Stimulated activated CD4-positive, alpha-beta T cell treated with anti-CD3 and anti-CD28 coated beads, Interleukin-1b, Interleukin-23, amount 100 ng/mL, for 24 hours (primary cell): ENCODE results near the gene SMAD3.
A peak's percentile ranks its signal among the peaks of the same experiment; 100 is the strongest.
"Not testable (repeated sequence)": the region's sequence is repeated elsewhere in the genome, so short reads cannot be mapped to it uniquely, and the experiment has no call there.

Source experiments
- DNase-seq, 4 experiments: peaks; one replicate each; pipeline ENCODE4 v3.0.0-alpha.2; 2020; ENCODE audit warnings: low read depth in 4 of 4, low spot score in 1 of 4

The SMAD3 gene

DNA sequence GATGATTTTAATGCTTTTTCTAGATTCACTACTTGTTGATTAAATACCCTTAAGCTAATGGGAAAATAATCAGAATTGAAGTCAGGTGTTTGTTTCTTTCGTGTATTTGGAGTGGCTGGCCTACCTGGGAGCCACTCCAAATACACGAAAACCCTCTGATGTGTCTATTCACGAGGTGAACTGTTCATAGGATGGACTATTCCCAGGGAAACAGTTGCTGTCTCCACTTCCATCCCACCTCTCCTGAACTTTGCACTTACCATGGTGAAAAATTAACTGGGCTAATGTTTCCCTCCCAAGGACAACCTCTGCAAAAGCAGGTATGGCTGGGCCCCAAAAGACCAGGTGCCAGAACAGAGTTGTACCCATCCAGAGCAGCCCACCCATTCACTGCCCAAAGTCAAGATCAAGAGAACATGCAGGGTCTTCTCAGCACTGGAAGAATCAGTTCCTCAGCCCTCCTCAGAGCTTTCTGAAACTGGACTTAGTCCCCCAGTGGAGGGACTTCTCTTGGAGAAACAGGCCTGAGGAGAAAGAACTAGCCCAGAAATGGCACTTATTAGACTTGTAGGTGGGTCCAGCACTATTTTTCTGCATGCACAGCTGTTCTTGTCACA lies 2.9 kb upstream of the SMAD3 start:
- no peak for DNase-seq

DNA sequence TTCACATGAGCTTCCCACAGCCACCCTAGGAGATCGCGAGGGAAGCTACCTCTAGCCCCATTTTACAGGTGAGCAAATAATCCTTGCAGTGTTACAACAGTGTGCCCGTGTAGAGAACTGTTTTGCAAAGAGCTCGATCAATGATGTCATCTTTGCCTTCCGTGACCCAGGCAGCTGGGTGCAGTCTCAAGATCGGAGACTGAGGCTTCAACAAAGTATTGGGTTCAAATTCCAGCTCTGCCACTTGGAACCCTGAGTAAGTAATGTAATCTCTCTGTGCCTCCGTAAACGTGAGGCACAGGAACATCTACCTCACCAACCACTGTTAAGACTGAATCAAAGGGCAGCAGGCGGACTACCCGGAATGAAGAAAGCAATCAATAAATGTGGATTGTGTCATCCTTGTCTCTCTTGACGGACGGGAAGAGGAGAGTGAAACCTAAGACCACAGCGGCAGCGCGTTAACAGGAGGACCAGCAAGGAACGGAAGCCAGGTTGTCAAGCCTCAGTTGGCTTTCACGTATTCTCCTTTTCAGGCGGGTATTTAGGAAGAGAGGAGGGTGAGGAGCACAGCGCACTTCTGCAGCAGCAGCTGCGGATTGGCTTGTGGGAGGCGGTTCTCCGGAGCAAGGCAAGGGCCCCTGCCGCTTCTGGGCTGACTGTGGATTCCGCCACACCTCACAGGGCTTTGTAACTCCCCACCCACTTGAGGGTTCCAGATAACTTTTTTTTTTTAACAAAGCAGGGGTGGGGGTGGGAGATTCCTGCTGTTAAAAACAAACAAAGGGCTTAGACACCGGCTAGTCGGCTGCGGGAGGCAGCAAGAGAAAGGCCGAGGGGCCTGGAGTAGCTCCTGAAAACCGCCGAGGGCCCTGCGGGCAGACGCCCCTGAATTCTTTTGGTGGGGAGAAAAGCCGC lies 1.5 kb upstream of the SMAD3 start:
- no peak for DNase-seq

DNA sequence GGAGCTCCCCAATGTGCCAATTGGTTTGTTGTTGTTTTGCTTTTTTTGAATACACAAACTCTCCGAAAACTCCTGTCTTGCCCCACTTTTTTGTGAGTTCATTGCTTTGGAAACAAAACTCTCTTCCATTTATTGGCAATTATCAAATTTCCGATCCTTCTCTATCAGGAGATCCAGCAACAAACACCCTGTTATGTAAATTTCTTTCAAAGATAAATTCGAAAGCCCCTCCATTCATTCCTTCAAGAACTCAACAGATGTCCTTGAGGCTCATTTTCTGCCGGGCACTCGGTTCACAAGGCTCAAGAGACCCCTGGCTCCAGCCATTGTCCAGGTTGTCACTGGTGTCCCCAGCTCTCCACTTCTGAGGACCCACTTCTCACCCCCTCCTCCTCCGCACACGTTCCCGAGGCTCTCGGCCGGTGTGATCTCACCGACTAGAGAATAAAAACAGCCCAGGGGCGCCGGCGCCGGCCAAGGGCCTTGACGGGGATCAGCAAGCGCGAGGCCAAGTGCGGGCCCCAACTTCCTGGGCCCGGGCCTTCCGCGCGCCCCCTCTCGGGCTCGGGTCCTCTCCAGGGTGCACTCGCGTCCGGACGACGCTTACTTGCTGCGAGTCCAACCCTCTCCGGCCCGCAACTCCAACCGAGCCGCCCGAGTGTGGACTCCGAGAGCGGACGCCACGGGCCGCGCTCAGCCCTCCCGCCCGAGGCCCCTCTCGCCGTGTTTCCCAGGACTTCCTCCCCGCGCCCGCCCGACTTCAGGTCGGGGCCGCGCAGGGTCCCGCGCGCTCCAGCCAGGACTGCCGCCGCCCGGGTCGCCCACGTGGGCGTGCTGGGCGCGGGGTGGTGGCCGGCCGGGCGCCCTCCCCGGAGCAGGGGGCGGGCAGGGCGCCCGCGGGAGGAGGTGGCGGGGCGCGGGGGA lies 533 bp upstream of the SMAD3 start:
- DNase-seq = no peak

DNA sequence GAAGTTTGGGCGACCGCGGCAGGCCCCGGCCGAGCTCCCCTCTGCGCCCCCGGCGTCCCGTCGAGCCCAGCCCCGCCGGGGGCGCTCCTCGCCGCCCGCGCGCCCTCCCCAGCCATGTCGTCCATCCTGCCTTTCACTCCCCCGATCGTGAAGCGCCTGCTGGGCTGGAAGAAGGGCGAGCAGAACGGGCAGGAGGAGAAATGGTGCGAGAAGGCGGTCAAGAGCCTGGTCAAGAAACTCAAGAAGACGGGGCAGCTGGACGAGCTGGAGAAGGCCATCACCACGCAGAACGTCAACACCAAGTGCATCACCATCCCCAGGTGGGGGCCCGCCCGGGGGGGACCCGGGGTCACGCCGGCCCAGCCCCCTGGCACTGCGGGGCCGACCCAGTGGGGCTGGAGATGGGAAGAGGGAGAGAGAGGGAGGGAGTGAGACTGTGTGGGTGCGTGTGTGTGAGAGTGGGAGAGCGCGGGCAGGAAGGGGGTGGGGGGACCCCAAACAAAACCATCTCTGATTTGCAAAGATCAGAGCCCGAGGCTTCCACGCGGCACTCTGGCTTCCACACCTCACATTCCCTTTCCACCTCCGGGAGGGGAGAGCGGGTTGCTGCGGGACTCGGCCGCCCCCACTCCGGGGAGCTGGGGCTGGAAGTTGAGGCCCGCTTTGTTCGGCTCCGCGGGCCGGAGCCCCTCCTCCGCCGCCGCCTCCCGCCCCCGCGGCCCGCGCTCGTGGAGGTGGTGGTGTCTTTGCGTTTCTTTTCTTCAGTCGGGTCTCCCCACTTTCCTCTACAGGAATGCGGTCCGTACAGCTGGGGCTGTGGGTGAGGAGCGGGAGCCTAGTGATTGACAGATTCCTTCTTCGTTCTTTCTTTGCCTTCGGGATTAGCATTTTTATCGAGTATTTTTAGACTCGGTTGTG lies 898 bp downstream of the SMAD3 start:
- DNase-seq = no peak

DNA sequence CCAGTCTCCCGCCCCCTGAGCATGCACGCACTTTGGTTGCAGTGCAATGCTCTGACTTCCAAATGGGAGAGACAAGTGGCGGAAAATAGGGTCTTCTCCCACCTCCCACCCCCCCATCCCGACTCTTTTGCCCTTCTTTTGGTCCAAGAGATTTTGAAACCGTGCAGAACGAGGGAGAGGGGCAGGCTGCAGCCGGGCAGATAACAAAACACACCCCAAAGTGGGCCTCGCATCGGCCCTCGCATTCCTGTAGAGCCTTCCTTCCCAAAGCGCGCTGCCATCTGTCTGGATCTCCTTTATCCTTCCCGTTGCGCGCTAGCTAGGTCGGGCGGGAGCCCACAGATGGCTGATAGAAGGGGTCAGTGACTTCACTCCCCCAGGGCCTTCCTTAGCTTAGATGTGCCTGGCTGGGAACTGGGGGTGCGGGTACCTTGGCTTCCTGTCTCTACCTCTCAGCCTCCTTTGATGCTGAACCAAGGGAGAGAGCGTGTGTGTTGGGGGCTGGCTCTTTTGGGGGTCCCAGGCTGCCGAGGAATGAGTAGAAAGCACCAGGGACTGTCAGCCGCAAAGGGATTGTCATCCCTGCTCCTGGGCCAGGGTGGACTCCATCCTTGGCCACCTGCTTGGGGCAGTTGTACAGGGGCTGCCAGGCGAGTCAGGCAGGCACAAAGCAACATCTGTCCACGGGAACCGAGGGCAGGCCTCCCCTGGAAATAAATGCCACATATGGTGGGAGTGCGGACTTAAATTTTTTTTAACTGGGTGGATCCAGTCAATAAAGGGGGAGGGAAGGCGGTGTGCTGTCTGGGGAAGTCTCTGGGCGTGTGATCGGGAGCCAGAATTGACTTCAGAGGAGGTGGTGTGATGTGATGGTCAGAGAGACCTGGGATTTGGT lies 1.8 kb downstream of the SMAD3 start:
- no peak for DNase-seq

DNA sequence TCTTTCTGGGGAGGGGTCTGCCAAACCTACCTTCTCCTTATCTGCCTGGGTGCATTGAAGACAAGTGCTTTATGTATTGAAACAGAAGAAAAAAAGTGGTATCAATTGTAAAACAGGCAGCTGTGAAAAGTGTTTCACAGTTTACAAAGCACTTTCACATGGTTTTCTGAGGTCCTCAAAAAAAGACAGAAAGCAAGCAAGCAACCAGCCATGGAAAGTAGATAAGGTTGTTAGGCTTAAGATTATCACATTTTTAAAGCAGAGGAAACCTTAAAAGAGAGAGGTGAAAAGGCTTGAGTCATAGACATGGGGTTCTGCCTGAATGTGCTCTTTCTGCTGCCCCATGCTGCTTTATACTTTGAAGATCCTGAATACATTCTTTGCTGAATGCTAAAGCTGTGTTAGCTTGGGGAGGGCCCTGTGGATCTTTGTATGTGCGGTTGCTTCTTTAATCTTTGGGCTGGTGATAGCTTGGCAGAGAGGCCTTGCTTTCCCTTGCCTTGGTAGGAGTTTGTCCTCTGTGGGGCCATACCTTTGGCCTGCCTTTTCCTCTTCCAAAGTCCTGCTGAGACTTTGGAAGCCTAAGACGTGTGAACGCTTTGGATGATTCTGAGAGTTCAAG lies 2.6 kb downstream of the SMAD3 start:
- no peak for DNase-seq

DNA sequence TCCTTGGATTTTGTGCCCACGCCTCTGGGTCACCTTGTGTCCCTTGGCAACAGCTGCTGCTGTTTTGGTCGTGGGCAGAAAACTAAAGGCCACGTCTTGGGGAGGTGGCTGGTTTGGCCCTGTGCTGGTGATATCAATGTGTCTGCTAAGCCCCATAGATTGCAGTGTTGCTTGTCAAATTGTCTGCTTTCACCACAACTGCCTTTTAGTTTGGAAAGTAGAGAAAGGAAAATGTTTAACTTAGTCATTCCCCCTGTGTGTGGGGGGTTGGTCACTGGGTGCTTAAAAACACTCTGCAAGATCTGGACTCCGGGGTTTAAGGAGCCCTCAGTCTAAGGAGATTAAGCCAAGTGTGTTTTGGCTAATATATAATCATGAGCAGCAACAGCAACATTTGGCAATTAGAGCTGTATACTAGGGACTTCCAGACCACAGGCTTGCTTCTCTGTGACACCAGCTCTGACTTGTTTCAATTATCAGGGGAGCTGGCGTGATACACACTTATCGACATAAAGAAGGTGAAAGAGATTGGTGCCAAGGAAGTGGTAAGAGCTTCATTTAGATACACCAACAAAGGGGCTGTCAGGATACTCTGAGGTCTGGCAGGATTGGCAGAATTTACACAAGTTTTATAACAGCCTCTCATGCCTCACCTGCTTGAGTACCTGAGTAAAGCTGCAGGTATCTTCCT lies 3.5 kb downstream of the SMAD3 start:
- DNase-seq = no peak

DNA sequence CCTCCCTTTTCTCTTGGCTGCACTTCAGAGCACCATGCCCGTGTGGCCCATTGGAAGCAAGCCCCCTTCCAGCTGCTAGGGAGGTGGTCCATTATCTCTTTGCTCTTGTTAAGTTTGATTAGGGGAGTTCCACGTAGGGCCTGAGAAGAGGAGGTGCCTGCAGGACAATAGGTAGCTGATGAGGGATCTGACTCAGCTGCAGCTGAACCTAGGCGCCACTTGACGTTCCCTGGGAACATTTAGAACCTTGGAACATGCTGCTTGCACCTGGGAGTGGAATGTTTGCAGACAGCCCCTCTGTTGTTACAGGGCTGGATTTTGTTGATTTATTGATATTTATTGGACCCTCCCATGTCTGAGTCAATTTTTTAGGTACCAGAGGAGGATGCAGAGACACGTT lies 4.7 kb downstream of the SMAD3 start:
- no peak for DNase-seq

DNA sequence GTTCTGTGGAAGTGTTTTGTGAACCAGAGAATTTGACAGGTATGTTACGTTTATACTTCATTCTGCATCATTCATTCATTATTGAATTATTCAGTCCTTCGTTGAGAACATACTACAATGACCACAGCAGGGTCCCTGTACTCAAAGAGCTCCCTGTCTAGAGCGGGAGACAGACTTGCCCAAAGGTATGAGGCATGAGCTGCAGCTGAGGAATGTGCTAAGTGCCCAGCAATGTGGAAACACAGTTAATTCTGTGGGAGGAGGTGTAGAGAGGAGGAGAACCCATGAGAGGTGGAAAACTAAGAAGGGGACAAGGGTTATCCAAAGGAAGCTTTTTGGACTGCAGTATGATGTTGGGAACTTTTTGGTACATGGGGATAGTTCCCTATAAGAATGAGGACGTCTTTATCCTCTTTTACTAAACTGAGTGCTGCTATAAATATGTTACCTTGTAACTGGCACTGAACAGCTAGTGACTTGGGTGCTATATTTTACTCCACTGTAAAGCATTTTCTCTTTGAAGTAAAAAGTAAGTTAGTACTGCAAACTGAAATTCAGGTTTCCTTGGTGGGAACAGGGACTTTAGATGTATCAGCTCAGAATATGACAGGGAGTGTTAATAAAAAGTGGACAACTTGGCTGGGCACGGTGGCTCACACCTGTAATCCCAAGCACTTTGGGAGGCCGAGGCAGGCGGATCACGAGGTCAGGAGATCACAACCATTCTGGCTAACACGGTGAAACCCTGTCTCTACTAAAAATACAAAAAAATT lies 5.7 kb downstream of the SMAD3 start:
- no peak for DNase-seq

DNA sequence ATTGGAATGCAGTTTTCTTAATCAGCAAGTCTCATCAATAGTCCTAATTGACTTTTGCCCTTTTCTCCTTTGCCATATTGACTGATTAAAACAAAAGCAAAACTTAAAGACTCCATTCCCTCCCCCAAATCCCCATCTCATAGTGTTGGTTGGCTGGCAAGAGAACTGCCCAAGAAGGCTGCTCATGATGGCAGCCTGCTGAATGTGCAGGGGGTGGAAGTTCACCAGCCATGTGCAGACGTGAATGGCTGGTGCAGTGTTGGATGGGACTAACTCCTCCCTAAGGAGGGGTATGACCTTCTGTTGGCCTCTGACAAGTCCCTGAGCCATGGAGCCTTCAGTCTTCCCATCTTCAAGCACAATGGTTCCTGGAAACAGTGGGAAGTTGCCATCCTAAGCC lies 7.0 kb downstream of the SMAD3 start:
- DNase-seq = no peak

DNA sequence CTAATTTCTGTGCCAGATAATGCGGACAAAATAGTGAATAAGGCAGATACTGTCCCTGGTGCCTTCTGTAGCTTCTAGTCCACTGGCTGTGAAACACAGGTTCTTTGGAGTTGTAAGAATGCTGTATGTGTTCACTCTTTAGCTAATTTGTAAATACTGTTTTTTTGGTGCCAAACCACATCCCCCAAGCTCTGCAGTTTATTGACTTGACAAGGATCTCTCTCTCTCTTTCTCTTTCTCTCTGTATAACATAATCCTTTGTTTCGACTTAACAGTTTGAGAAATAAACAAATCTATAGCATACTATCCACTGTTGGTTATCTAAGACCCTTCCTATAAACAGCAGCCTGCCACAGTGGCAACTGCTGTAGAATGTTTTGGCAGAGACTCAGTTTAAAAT lies 7.6 kb downstream of the SMAD3 start:
- DNase-seq = no peak

DNA sequence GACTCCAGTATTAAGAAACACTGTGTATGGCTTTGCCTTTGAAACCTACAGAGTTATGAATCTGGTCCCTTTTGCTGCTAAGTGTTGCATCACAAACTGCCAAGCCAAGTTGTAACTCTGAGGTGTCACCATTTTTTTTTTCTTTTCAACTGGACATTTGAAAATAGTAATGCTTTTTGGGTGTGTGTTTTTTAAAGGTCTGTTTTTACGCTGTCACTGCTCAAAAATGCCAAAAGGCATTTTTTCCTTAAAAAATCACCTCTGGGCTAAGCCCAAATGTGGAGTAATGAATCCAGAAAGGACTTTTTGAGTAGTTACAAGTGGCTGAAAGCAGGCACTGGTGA lies 9.5 kb downstream of the SMAD3 start:
- no peak for DNase-seq

DNA sequence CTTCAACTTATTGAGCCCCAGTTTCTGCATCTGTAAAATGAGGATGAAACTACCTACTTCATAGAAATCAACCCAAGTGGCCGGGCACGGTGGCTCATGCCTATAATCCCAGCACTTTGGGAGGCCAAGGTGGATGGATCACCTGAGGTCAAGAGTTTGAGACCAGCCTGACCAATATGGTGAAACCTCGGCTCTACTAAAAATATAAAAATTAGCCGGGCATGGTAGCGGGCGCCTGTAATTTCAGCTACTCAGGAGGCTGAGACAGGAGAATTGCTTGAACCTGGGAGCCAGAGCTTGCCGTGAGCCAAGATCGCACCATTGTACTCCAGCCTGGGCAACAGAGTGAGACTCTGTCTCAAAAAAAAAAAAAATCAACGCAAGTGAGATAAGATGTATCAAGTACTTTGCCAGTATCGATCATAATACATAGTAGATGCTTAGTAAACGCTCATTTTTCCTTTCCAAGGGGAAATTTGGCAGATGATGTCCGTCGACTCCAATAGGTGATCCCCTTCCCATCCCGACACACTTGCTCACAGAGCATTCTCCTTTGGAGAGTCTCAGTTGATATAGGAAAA lies 10.2 kb downstream of the SMAD3 start:
- not testable (repeated sequence) for DNase-seq

DNA sequence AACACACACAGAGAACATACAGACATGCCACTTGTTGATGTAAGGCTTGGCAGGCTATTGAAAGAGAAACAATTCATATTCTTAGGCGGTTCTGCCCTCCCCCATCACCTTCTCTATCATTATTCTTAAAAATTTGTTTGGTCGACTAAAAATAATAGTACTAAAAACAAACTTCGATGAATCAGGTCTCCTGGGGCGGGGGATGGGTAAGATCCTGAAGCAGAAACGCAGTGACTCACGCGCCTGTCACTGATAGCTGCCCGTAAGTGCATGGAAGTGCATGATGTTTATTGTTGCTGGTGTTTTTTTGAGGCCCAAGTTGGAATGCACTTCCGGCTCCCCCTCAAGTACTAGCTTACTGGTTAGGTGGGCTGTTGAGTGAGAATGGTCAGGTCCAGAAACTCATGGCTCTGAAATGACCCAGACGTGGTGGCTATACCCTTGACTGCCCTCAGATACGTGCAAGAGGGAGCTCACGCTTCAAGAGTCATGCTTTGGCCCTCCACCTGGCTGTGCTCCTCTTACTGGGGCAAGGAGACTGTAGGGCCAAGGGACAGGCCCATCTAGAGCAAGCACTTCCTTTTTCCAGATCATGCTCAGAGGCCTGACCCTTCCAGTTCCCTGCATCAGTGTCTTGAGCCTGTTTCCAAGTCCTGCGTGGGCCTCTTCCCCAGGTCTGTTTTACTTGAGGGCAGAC lies 10.9 kb downstream of the SMAD3 start:
- peak in 2 of 4 experiments; percentile 57 to 68 for DNase-seq

DNA sequence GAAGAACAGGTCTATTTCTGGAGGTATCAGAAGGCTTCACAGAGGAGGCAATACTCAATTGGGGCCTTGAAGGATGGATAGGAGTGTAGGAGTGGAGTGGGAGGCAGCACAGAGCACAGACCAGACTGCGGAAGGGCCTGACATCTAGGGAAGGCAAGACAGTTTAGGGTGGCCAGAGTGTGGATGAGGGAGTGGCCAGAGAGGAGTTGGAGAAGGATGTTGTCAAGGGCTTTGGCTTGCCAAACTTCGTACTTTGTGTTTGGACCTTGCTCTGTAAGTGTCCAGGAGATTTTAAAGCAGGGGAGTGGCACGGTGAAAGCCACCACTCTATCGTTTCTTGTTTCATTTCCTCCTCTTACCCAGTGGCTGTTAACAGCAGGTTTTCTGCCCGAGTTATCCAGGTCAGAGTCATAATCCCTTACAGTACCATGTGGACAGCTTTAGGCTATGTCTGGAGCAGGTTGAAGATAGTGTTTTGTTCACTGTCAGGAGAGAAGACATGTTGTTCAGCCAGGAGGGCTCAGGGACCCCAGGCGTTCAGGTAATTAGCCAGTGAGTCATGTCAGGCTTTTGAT lies 12.3 kb downstream of the SMAD3 start:
- DNase-seq = no peak

DNA sequence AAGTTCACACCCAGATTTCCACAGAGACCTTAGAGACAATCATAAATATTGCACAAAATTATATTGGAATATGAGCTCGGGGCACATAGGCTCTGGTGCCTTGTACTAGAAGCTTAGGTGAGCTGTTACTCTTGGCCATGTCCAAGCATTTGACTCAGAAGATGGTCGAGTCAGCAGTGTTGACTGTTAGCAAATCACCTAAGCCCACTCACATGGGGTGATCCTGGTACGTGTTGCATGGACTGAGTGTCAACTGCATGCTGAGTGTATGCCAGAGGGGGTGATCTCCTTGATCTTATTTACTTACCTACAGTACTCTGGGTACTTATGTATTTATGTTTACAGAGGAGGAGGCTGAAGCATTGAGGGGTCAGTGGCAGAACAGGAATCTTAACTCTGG lies 14.0 kb downstream of the SMAD3 start:
- DNase-seq = no peak
